Liver (tissue), 3 donors: ENCODE data around the gene GTF3C5.

Source experiments
- ATF3 ChIP-seq: IDR thresholded peaks from 2 replicates; pipeline ENCODE4 v1.6.1; 2016; ENCODE audit warnings: antibody characterized with exemption
- CTCF ChIP-seq: fragments of 150-350 bp; IDR thresholded peaks from 2 replicates; pipeline ENCODE4 v1.5.1; 2017; ENCODE audit warnings: improper control_type of control experiment, low read depth, low read length; ENCODE audit not compliant: missing input control
- EGR1 ChIP-seq, 2 donors: IDR thresholded peaks; 2 replicates each; pipeline ENCODE4 v1.6.1; 2016 to 2018; ENCODE audit warnings: antibody characterized with exemption in 2 of 2, low read depth in 2 of 2
- FOXA1 ChIP-seq: IDR thresholded peaks from 2 replicates; pipeline ENCODE4 v1.6.1; 2016; ENCODE audit warnings: antibody characterized with exemption
- GABPA ChIP-seq, 2 donors: IDR thresholded peaks in 1 of 2; conservative IDR thresholded peaks in 1 of 2; 2 replicates each; pipeline ENCODE4 v1.6.1; 2016; ENCODE audit warnings: antibody characterized with exemption in 2 of 2, mild to moderate bottlenecking in 1 of 2, moderate library complexity in 1 of 2
- JUND ChIP-seq, 2 donors: IDR thresholded peaks; 2 replicates each; pipeline ENCODE4 v1.6.1; 2016; ENCODE audit warnings: antibody characterized with exemption in 2 of 2
- MAX ChIP-seq: IDR thresholded peaks from 2 replicates; pipeline ENCODE4 v1.6.1; 2016; ENCODE audit warnings: antibody characterized with exemption
- RAD21 ChIP-seq, 2 donors: IDR thresholded peaks; 2 replicates each; pipeline ENCODE4 v1.6.1; 2016; ENCODE audit warnings: antibody characterized with exemption in 2 of 2, mild to moderate bottlenecking in 2 of 2
- REST ChIP-seq: IDR thresholded peaks from 2 replicates; pipeline ENCODE4 v1.6.1; 2016; ENCODE audit warnings: antibody characterized with exemption, mild to moderate bottlenecking
- SP1 ChIP-seq: IDR thresholded peaks from 2 replicates; pipeline ENCODE4 v1.6.1; 2018; ENCODE audit warnings: antibody characterized with exemption, mild to moderate bottlenecking
- TAF1 ChIP-seq: conservative IDR thresholded peaks from 2 replicates; pipeline ENCODE4 v1.6.1; 2016; ENCODE audit warnings: antibody characterized with exemption, mild to moderate bottlenecking
- ZBTB33 ChIP-seq: IDR thresholded peaks from 2 replicates; pipeline ENCODE4 v1.6.1; 2016; ENCODE audit warnings: antibody characterized with exemption
- donor health status: healthy.
- donor health status: healthy.

- TF ChIP-seq CTCF (no peak), ATF3 (no peak), REST (no peak), MAX (no peak), ZBTB33 (no peak), RAD21 (IDR thresholded peaks at IDR 0.05) (no peak), SP1 (no peak), FOXA1 (no peak), JUND (IDR thresholded peaks at IDR 0.05) (no peak), TAF1 (no peak), GABPA (IDR thresholded peaks at IDR 0.05 in 1 of 2, conservative IDR thresholded peaks at IDR 0.05 in 1 of 2) (no peak), EGR1 (IDR thresholded peaks at IDR 0.05; ENCODE audit: low read depth in 2 of 2) (no peak)
Observed at GRCh38 chr9:132995121-132995420, 35.7 kb upstream of the GTF3C5 start.
